Upper lobe of left lung (tissue), 6 donors: ENCODE measurements around the gene KPRP. TPM values are rescaled to one million over a fixed set of nuclear protein-coding genes. Genes with fewer than 3 reads are reported as not detected.

Source experiments
- ATAC-seq, 2 donors: fragments of 200-7000 bp; cut with Tn5 transposase; one replicate each; pipeline ENCODE4 v1.9.1; 2022; ENCODE audit warnings: mild to moderate bottlenecking in 2 of 2, moderate library complexity in 2 of 2; ENCODE audit not compliant: low FRiP score in 2 of 2
- DNase-seq, 2 donors: peaks; one replicate each; pipeline ENCODE4 v3.0.0-alpha.2; 2019 to 2020
- H3K27ac ChIP-seq, 4 donors: fragments of 200-600 bp; sonication (generic); one replicate each; pipeline ENCODE4 v1.5.1; 2016 to 2019
- H3K27me3 ChIP-seq, 4 donors: fragments of 200-600 bp; sonication (generic); one replicate each; pipeline ENCODE4 v1.5.1; 2017 to 2019
- H3K36me3 ChIP-seq, 4 donors: fragments of 200-600 bp; sonication (generic); one replicate each; pipeline ENCODE4 v1.5.1; 2016 to 2019
- H3K4me1 ChIP-seq, 4 donors: fragments of 200-600 bp; sonication (generic); one replicate each; pipeline ENCODE4 v1.5.1; 2018 to 2019
- H3K4me3 ChIP-seq, 4 donors: fragments of 200-600 bp; sonication (generic); one replicate each; pipeline ENCODE4 v1.5.1; 2017 to 2019; ENCODE audit warnings: mild to moderate bottlenecking in 2 of 4, moderate library complexity in 1 of 4
- H3K9me3 ChIP-seq, 4 donors: fragments of 200-600 bp; sonication (generic); one replicate each; pipeline ENCODE4 v1.5.1; 2018 to 2019
- CTCF ChIP-seq, 6 experiments: fragments of 450-650 bp in 4 of 6; fragments of 200-600 bp in 2 of 6; sonication (generic) in 2 of 6; IDR thresholded peaks; one replicate each; pipeline ENCODE4 v1.5.1; 2016 to 2019; ENCODE audit warnings: antibody characterized with exemption in 6 of 6
- EP300 ChIP-seq, 4 donors: sonication (generic); formaldehyde crosslinking; IDR thresholded peaks; one replicate each; pipeline ENCODE4 v1.5.1; 2017; ENCODE audit warnings: antibody characterized with exemption in 4 of 4, control low read depth in 2 of 4
- POLR2A ChIP-seq, 4 donors: fragments of 450-650 bp; IDR thresholded peaks; one replicate each; pipeline ENCODE4 v1.5.1; 2016 to 2017; ENCODE audit warnings: antibody characterized with exemption in 4 of 4, mild to moderate bottlenecking in 2 of 4
- POLR2AphosphoS5 ChIP-seq, 2 donors: sonication (generic); formaldehyde crosslinking; IDR thresholded peaks; one replicate each; pipeline ENCODE4 v1.5.1; 2017; ENCODE audit warnings: antibody characterized with exemption in 2 of 2
- WGBS, 2 donors: methylation state at CpG; one replicate each; pipeline ENCODE4 v1.1.5; 2017 to 2018; 5-methylcytosine and 5-hydroxymethylcytosine counted together
- total RNA-seq, 6 donors: library from RNA; depleted of rRNA in 4 of 6; stranded (reverse); fragments of >200 nt in 4 of 6; gene quantifications; one replicate each; pipeline versions ENCODE4 v1.1.0 to v1.2.1, GENCODE V29; 2016 to 2021
- donor health status: DM: no; HTN: no; CAD: no; lungs with moderate emphysema.
- donor health status: DM: no; HTN: yes; CAD: no; lungs with severe emphysema.

KPRP gene
- total RNA-seq, 6 donors from 2014 or later = not detected

- Histone ChIP-seq H3K4me3 (no peak overlapping the region), H3K27ac (no peak overlapping the region), H3K4me1 (no peaks in the 10 kb centered on the region), H3K36me3 (no peaks in the 10 kb centered on the region), H3K9me3 (no peaks in the 10 kb centered on the region), H3K27me3 (no peaks in the 10 kb centered on the region)
- DNase-seq (no peak), ATAC-seq (no peak)
- TF ChIP-seq POLR2A (IDR thresholded peaks at IDR 0.05) (no peak), EP300 (IDR thresholded peaks at IDR 0.05) (no peak), CTCF (IDR thresholded peaks at IDR 0.05) (no peak), POLR2AphosphoS5 (IDR thresholded peaks at IDR 0.05) (no peak)
- WGBS, 2 donors = 65 to 87% methylated on average over 2 of the region's 2 CpGs
Observed at GRCh38 chr1:152756872-152757271, 953 bp upstream of the KPRP start.

- no peak for TF ChIP-seq POLR2AphosphoS5 (IDR thresholded peaks at IDR 0.05)
- no peak for TF ChIP-seq CTCF (IDR thresholded peaks at IDR 0.05)
- TF ChIP-seq EP300 (IDR thresholded peaks at IDR 0.05) = no peak
- no peak for TF ChIP-seq POLR2A (IDR thresholded peaks at IDR 0.05)
- Histone ChIP-seq H3K36me3 (no peaks in the 10 kb centered on the region), H3K4me3 (no peak overlapping the region), H3K9me3 (no peaks in the 10 kb centered on the region), H3K27me3 (no peaks in the 10 kb centered on the region), H3K27ac (no peak overlapping the region), H3K4me1 (no peaks in the 10 kb centered on the region)
- DNase-seq (no peak), ATAC-seq (no peak)
- 78 to 80% methylated on average over 4 of the region's 4 CpGs for WGBS, 2 donors
Observed at GRCh38 chr1:152758636-152759035, 811 bp downstream of the KPRP start.

- no peaks in the 10 kb centered on the region for H3K27me3 ChIP-seq
- DNase-seq (no peak), ATAC-seq (no peak)
- H3K36me3 ChIP-seq = no peaks in the 10 kb centered on the region
- WGBS, 2 donors = 87 to 91% methylated on average over 8 of the region's 8 CpGs
- H3K9me3 ChIP-seq = no peaks in the 10 kb centered on the region
- H3K27ac ChIP-seq = no peak overlapping the region
- TF ChIP-seq POLR2A (IDR thresholded peaks at IDR 0.05) (no peak), EP300 (IDR thresholded peaks at IDR 0.05) (no peak), POLR2AphosphoS5 (IDR thresholded peaks at IDR 0.05) (no peak), CTCF (IDR thresholded peaks at IDR 0.05) (no peak)
- no peaks in the 10 kb centered on the region for H3K4me1 ChIP-seq
- no peak overlapping the region for H3K4me3 ChIP-seq
Observed at GRCh38 chr1:152759453-152760173, 1.8 kb downstream of the KPRP start.

- no peaks in the 10 kb centered on the region for H3K27me3 ChIP-seq
- peak; percentile 24 to 32 for ATAC-seq
- H3K4me1 ChIP-seq = no peaks in the 10 kb centered on the region
- 92 to 93% methylated on average over 27 to 31 of the region's 31 CpGs for WGBS, 2 donors
- peak in 1 of 2 donors; percentile 71 for DNase-seq
- no peaks in the 10 kb centered on the region for H3K9me3 ChIP-seq
- no peak overlapping the region for H3K27ac ChIP-seq
- H3K36me3 ChIP-seq = no peaks in the 10 kb centered on the region
- TF ChIP-seq CTCF (IDR thresholded peaks at IDR 0.05) (no peak), POLR2AphosphoS5 (IDR thresholded peaks at IDR 0.05) (no peak), EP300 (IDR thresholded peaks at IDR 0.05) (no peak), POLR2A (IDR thresholded peaks at IDR 0.05) (no peak)
- no peak overlapping the region for H3K4me3 ChIP-seq
Observed at GRCh38 chr1:152760551-152761190, 2.8 kb downstream of the KPRP start.
